ENCODE results near the gene UBQLN3.

The UBQLN3 gene

GRCh38 chr11:5505363-5506048 is 4.3 kb downstream of the UBQLN3 start:
- DNase-seq (ENCODE audit: low read depth, low spot score) = no peak

DNA sequence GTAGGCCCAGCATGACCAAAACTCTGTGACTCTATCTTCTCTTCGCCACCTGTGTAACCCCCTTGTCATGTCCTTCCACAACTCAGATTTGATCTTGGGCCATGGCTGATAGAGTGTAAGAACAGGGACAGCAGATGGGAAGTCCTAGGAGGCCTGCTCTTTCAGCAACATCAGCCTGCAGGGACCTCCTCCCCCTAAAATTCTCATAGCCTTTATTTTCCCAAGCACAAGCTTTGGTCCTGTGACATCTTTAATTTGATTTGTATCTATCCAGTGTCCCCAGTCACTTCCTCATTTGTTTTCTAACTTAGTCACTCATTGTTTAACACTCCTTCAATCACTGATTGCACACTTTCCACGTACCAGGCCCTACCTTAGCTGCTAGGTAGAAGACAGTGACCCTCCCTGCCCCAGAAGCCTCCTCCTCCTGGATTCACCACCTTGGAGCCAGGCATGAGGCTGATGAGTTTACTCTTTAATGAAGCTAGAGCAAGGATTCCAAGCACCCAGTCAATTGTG is 5.3 kb downstream of the UBQLN3 start:
- no peak for DNase-seq (ENCODE audit: low read depth, low spot score)

DNA sequence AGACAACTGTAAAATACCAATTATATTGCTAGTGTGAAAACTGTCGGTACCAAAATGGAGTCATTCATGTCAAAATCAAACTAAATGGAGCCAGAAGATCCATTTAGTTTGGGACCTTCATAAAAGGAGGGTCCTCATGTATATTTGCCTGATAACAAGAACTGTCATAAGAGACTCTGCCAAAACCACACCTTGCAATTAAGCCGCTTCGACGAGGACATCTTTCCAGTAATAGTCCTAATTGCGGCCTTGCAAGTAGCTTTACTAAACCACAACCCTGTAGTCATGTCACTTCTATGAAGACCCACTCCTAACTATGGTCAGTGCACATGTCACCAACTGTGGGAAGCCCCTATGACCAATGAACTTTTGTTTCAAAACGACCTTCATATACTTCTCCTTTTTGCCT is 9.4 kb downstream of the UBQLN3 start:
- DNase-seq (ENCODE audit: low read depth, low spot score) = no peak

DNA sequence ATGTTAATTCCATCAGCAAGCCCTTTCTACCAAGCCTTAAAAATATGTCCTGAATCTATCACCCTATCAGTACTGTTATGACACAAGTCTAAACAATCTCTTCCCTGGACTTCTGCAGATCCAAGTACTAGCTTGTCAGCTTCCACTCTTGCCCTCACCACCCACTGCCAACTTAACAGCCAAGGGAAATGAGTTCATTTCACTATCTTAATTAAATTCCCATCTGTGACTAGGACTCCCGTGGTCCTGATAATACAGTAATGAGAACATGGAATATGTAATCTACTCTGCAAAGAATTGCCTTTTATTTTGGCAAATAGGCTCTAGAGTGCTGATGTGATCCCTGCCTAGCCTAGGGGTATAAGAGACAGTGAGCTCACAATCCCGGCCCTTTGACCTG is 10.1 kb downstream of the UBQLN3 start:
- no peak for DNase-seq (ENCODE audit: low read depth, low spot score)

DNA sequence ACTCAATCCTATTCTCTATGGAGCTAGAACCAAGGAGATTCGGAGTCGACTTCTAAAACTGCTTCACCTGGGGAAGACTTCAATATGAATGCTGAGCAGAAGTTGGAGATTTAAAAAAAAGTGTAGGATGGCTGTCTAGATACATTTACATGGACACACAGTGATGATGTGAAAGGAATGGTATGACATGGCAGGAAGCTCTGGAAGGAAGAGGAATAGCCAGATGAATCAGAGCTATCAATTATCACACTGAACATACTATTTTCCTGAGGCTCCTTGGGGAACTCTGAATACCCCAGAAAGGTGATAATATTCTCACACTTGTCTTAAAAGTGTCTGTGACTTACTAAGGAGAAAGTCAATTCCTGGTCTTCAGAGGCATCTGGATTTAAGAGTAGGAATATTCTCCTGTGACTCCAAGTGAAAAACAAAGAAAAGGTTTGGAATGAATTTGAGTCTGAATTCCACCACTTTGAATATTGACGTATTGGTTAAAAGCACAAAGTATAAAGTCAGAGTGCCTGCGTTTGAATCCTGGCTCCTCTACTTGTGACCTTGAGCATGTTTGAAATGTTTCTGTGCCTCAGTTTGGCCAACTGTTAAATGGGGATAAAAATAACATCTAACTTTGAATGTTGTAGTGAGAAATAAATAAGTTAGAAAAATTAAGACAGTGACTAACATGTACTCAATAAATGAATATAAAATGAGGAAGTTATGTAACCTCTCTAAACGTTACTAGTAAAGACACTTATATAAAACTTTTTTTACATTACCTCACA is 20.0 kb downstream of the UBQLN3 start:
- no peak for DNase-seq (ENCODE audit: low read depth, low spot score)

DNA sequence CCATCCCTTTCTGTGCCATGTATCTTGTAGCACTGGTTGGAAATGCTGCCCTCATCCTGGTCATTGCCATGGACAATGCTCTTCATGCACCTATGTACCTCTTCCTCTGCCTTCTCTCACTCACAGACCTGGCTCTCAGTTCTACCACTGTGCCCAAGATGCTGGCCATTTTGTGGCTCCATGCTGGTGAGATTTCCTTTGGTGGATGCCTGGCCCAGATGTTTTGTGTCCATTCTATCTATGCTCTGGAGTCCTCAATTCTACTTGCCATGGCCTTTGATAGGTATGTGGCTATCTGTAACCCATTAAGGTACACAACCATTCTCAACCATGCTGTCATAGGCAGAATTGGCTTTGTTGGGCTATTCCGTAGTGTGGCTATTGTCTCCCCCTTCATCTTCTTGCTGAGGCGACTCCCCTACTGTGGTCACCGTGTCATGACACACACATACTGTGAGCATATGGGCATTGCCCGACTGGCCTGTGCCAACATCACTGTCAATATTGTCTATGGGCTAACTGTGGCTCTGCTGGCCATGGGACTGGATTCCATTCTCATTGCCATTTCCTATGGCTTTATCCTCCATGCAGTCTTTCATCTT is 20.9 kb downstream of the UBQLN3 start:
- DNase-seq (ENCODE audit: low read depth, low spot score) = no peak

DNA sequence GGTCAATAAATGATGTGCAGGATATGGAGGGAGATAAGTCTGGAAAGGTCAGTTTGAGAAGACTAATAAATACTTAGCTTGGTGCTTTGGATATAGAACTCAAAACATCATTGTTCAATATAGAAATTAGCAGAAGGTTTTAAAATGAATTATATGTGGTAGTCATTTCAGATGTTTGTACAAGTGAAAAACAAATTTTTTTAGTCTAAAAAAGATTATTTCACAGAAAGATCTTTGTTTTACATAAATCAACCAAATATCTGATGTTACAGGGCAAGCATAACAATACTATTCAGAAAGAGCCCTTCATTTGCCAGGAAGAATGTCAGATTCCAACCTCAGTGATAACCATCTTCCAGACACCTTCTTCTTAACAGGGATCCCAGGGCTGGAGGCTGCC is 21.4 kb downstream of the UBQLN3 start, which contains the start of gene OR52D1:
TSS of gene OR52D1 (plus strand) at position 301 of the 400 bp plus-strand sequence. CDS start at position 323, 22 bp downstream.
- no peak for DNase-seq (ENCODE audit: low read depth, low spot score)

- no peak for DNase-seq (ENCODE audit: low read depth, low spot score)
These were observed 23.3 kb downstream of the UBQLN3 start for GRCh38 chr11:5486421-5486820.

GRCh38 chr11:5486003-5486402 is 23.8 kb downstream of the UBQLN3 start:
- no peak for DNase-seq (ENCODE audit: low read depth, low spot score)

DNA sequence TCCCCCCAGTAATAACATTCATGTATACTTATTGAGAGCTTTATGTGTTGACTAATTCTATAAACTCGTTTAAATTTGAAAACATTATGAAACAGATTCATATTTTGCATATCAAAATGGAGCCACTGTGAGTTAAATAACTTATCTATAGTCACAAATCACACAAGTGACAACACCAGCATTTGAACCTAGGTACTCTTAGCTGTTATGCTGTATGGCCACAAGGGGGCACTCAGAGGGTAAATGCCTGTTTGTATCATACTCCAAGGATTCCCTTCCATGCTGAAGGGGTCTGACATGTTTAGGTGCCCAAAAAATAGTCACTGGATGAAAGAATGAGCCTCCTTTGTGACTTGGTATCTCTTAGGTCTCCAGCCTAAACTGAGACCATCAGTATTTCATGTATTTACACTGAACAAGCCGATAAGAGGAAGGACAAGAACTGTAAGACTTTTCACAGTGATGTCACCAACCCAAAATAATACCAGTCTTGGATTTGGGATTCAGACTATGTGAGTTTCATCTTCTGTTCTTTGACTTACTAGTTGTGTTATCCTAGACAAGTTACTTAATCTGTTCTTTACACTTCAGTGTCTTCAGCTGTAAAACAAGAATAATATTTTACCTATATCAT is 33.5 kb downstream of the UBQLN3 start:
- peak; percentile 67 for DNase-seq (ENCODE audit: low read depth, low spot score)

DNA sequence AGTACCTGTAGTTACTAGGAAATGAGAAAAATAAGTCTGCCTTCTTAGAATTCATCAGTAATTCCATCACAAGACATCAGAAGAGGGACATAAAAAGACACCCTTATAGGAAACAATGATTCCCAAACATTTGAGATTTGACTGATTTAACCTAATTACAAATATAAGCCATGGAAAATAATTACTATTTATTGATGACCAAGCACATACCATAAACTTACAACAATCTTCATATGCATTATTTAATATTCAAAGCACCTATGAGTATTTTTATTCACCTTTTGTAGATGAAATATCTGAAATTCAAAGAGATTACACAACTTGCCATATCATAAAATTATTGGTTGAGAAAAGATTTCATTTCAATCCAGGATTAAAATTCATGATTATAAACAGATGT is 35.8 kb downstream of the UBQLN3 start:
- no peak for DNase-seq (ENCODE audit: low read depth, low spot score)

DNA sequence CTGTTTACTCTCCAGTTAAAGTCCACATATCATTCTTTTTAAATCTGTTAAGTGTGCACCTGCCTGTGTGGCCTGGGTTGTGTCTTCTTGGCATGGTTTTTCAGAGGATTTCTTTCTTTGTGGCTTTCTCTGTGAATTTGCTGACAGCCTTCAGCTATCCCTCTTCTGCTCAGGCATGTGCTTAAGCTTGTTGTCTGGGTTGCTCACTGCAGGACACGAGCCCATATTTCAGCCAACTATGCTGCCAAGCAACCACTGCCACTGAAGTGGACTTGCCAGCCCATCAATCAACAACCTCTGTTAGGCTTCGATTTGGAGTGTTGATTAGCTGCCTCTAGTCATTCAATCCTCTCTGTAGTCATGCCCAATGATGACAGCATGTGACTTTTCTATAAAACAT is 42.2 kb downstream of the UBQLN3 start:
- no peak for DNase-seq (ENCODE audit: low read depth, low spot score)

DNA sequence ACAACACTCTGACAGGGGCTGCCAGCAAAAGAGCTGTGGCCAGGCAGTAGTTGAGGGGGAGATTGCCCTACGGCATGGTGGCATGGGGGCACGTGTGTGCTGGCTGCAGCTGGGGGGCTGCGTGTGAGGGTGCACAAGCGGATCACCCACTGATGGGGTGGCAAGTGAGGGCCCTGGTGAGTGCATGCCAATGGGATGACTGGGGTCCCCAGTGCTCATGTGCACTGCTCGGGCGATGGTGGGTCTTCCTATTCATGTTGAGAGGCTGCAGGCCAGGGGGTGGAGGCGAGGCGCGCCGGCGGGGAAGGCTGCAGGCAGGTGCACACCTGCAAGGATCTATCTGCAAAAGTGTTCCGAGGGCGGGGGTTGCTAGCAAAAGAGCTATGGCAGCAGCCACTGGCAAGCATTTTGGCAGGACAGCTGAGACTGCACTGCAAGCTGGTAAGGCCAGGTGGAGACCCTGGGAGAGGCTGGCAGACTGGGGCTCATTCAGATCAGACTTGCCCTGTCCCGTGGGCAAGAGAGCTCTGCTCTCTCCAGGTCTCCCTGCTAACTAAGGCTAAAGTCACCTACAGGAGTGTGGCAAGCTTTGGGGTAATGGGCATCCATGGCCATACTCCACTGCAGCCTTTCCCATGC is 48.7 kb downstream of the UBQLN3 start:
- no peak for DNase-seq (ENCODE audit: low read depth, low spot score)
